Activated naive CD8-positive, alpha-beta T cell treated with anti-CD3 and anti-CD28 coated beads, Interleukin-2, amount 50 U/mL, for 24 hours (primary cell): ENCODE results near the gene CACNB2.
"Not testable (repeated sequence)": the region's sequence is repeated elsewhere in the genome, so short reads cannot be mapped to it uniquely, and the experiment has no call there.

Experiments
- ATAC-seq: fragments of 150-1000 bp; cut with Tn5 transposase; one replicate; pipeline ENCODE4 v1.10.0; 2021
- DNase-seq: peaks from one replicate; pipeline ENCODE4 v3.0.0; 2021
- H3K27ac Mint-ChIP-seq: one replicate; pipeline ENCODE4 v1.8.0; 2021; ENCODE audit warnings: mild to moderate bottlenecking, mixed read lengths
- H3K27me3 Mint-ChIP-seq: one replicate; pipeline ENCODE4 v1.8.0; 2021; ENCODE audit warnings: mixed read lengths
- H3K36me3 Mint-ChIP-seq: one replicate; pipeline ENCODE4 v1.8.0; 2021; ENCODE audit warnings: low read depth, mixed read lengths
- H3K4me1 Mint-ChIP-seq: one replicate; pipeline ENCODE4 v1.8.0; 2021; ENCODE audit warnings: mixed read lengths
- H3K4me3 Mint-ChIP-seq: one replicate; pipeline ENCODE4 v1.8.0; 2021; ENCODE audit warnings: mild to moderate bottlenecking, moderate library complexity, mixed read lengths
- H3K9me3 Mint-ChIP-seq: one replicate; pipeline ENCODE4 v1.8.0; 2021; ENCODE audit warnings: mixed read lengths

CACNB2 gene

DNA sequence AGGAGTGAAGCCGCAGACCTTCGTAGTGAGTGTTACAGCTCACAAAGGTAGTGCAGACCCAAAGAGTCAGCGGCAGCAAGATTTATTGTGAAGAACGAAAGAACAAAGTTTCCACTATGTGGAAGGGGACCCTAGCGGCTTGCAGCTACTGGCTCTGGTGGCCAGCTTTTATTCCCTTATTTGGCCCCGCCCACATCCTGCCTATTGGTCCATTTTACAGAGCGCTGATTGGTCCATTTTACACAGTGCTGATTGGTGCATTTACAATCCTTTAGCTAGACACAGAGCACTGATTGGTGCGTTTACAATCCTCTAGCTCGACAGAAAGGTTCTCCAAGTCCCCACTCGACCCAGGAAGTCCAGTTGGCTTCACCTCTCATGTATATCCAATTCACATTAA lies 446.4 kb downstream of the CACNB2 start:
- H3K27ac Mint-ChIP-seq, H3K27me3 Mint-ChIP-seq, DNase-seq, ATAC-seq, H3K4me3 Mint-ChIP-seq: not testable (repeated sequence)
- Mint-ChIP-seq H3K4me1 (peaks cover 14% of the 10 kb centered on the region), H3K36me3 (peaks cover 65% of the 10 kb centered on the region), H3K9me3 (peaks cover 14% of the 10 kb centered on the region)

DNA sequence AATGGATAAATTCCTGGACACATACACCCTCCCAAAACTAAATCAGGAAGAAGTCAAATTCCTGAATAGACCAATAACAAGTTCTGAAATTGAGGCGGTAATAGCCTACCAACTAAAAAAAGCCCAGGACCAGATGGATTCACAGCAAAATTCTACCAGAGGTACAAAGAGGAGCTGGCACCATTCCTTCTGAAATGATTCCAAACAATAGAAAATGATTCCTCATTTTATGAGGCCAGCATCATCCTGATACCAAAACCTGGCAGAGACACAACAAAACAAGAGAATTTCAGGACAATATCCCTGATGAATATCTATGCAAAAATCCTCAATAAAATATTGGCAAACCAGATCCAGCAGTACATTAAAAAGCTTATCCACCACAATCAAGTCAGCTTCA lies 450.9 kb downstream of the CACNB2 start:
- H3K4me1 Mint-ChIP-seq, H3K27ac Mint-ChIP-seq, H3K4me3 Mint-ChIP-seq, ATAC-seq, H3K27me3 Mint-ChIP-seq, DNase-seq: not testable (repeated sequence)
- peaks cover 64% of the 10 kb centered on the region for H3K36me3 Mint-ChIP-seq
- peaks cover 14% of the 10 kb centered on the region for H3K9me3 Mint-ChIP-seq
